Urothelium cell line (cell line): ENCODE measurements around the gene AGXT2.
"Not testable (repeated sequence)": the region's sequence is repeated elsewhere in the genome, so short reads cannot be mapped to it uniquely, and the experiment has no call there.

Source experiments
- DNase-seq: peaks from one replicate; pipeline ENCODE4 v3.0.0; 2011; ENCODE audit warnings: low spot score, mixed read lengths
- FAIRE-seq: peaks from 2 replicates; lab custom pipeline; 2011; peaks lifted over from hg19 to GRCh38; lab: Jason Lieb, UNC

Gene AGXT2

GRCh38 chr5:35056686-35057085, 8.9 kb upstream of the AGXT2 start:
- FAIRE-seq (no peak), DNase-seq (no peak)

- FAIRE-seq (no peak), DNase-seq (no peak)
These were observed 5.1 kb upstream of the AGXT2 start for GRCh38 chr5:35052838-35053237.

- no peak for FAIRE-seq
- no peak for DNase-seq
These were observed 2.9 kb upstream of the AGXT2 start for GRCh38 chr5:35050541-35051126.

GRCh38 chr5:35048910-35049309, 1.2 kb upstream of the AGXT2 start:
- DNase-seq (no peak), FAIRE-seq (no peak)

GRCh38 chr5:35046774-35047173, 975 bp downstream of the AGXT2 start:
- no peak for DNase-seq
- no peak for FAIRE-seq

DNA sequence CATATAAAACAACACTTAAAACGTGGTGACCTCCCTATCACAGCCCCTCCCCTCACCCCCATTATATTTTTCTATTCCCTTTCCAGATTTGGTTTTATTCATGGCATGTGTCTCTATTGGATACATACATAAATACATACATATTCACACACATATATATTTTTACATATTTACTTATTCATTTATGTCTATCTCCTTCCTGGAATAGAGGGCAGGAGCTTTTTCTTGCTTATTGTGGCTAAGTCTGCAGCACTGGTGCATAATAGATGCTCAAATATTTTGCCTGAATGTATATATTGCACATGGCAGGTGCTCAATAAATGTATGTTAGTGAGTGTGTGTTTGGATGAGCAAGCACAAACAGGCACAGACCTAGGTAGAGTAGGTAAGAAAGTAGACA, 2.5 kb downstream of the AGXT2 start:
- no peak for FAIRE-seq
- no peak for DNase-seq

DNA sequence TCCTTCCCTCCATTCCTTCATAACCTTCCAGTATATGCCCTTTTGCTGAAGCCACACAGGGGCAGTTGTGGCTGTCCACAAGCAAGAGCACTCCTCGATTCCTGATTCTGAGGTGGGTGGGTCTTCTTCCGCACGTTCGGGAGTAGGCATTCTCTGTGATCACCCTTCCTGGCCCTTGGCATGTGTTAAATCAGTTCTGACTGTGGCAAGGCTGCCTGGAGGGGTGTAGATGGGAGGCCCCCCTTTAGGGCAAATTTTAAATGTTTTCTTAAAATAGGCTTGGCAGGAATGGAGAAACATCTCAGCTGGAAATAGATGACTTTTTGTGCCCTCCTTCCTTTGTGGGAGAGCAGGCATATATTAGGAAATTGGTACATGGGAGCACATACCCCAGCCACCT, 3.1 kb downstream of the AGXT2 start:
- DNase-seq (no peak), FAIRE-seq (no peak)

DNA sequence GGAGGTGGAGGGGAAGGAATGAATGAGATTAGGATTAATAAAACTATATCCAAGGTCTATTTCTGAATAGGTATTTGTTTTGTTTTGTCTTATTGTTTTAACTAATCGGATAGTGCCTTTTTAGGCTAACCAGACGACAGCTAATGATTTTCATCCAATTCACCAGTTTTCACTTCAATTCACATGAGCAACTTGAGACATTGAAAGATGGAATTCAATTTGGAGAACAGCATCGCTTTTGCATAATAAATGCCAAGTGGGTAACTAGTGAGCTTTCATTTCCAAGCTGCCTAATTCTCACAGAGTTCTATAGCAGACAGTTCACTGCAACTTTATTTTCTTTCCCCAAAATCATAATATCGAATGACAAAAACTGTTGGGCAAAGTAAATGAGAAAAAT, 5.0 kb downstream of the AGXT2 start:
- DNase-seq (no peak), FAIRE-seq (no peak)

GRCh38 chr5:35041261-35041660, 6.5 kb downstream of the AGXT2 start:
- FAIRE-seq (no peak), DNase-seq (no peak)

DNA sequence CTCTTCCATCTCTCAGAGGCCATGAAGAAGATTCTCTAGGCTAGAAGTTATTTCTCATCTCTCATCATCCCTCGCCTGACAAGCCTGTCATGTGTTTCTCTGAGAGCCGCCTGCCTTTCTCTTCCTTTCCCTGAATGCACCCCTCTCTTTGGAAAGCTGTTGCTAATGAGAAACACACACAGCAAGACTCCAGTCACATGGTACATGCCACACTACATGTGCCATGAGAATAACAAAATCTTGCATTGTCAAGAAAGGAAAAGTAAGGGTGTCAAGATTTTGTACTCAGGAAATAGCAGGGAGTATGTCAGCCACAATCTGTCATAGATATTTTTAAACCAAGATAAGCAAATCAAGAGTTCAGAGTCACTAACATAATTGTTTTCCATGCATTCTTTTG, 8.9 kb downstream of the AGXT2 start:
- FAIRE-seq = no peak
- DNase-seq = no peak

- no peak for DNase-seq
These were observed 11.2 kb downstream of the AGXT2 start for GRCh38 chr5:35036536-35036935.

DNA sequence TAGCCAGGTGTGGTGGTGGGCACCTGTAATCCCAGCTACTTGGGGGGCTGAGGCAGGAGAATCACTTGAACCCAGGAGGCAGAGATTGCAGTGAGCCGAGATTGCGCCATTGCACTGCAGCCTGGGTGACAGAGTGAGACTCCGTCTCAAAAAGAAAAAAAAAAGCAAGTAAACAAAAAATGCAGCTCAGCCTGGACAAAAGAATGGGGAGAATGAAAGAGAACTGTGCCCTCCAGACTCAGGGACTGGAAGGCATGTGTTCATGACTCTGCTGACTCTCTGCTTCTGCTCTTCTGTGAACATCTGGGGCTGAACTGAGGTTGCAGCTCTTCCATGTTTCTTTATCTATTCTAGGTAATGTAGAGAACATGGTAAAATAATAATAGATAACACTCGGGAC, 11.8 kb downstream of the AGXT2 start:
- FAIRE-seq, DNase-seq: not testable (repeated sequence)

More at GRCh38 chr5:35036536-35036935, 11.2 kb downstream of the AGXT2 start:
- FAIRE-seq = no peak

DNA sequence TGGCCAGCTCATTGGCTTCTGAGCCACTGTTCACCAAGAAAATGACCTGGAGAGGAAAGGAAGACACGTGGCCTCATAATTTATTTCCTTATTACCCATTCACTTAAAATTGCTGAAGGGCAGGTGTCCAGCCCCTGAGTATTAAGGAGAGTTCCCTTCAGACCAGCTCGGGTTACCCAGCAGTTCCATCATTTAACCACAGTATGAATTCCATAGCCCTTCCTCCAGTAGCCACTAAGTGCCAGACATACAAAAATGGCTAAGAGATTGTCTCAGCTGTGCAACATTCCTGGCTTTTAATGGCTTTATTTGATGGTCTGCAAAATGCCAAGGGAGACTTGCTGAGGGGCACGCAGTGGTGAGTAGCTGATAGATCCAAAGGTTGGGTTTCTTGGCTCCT, 12.5 kb downstream of the AGXT2 start:
- FAIRE-seq = no peak
- DNase-seq = no peak

DNA sequence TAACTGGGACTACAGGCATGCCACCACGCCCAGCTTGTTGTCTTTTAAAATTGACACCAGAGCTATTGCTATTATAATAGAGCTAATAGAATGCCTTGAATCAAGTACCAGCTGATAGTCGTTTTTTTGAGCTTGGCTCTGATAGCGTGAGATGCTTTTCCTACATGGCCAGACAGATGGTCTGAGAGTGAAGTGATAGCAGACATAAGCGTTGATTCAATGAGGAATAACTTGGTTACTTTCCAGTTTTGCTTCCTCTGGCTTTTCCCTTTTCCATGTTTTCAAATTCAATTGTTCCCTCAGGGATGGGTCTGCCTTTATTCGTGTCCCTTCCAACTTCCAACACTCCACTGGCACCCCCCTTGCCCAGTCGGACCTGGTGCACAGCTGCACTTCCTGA, 15.4 kb downstream of the AGXT2 start:
- FAIRE-seq = no peak
- no peak for DNase-seq

DNA sequence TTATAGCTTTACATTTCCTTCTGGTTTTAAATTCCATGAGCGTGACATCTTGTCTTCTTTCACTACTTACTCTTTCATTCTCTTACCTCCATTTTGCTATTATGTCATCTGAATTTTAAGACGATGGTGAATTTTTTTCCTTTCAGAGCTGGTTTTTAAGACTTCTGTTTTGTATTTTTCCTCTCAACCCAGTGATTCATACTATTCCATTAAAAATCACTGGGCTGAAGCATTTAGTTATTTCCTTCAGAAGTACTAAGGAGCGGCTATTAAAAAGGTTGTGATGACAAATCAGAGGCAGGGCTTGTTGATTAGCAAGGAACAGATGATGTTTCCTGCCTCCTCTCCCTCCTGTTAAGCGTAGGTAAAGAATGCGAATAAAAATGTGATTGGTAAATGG, 16.5 kb downstream of the AGXT2 start:
- DNase-seq (peak; percentile 33), FAIRE-seq (no peak)

- DNase-seq (no peak), FAIRE-seq (no peak)
These were observed 17.2 kb downstream of the AGXT2 start for GRCh38 chr5:35030426-35031100.

GRCh38 chr5:35029333-35029732, 18.4 kb downstream of the AGXT2 start:
- DNase-seq = peak; percentile 52
- FAIRE-seq = peak; percentile 53

DNA sequence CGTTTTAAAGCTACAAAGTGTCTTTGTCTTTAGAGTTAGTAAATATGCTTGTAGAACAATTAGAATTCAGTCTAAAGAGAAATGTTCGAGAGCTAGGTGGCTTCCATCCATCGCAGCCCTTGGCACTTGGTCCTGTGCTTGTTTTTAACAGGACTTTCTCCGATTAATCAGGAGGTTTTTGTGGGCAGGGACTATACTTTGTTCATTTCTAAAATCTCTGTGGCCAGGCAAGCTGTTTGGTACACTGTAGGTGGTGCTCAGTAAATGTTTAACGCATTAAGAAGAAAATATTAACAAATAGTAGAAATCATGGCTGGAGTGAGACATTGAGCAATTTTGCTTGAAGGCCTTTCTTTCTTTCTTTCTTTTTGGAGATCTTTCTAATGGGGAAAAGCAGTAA, 20.8 kb downstream of the AGXT2 start:
- DNase-seq = no peak
- FAIRE-seq = no peak

DNA sequence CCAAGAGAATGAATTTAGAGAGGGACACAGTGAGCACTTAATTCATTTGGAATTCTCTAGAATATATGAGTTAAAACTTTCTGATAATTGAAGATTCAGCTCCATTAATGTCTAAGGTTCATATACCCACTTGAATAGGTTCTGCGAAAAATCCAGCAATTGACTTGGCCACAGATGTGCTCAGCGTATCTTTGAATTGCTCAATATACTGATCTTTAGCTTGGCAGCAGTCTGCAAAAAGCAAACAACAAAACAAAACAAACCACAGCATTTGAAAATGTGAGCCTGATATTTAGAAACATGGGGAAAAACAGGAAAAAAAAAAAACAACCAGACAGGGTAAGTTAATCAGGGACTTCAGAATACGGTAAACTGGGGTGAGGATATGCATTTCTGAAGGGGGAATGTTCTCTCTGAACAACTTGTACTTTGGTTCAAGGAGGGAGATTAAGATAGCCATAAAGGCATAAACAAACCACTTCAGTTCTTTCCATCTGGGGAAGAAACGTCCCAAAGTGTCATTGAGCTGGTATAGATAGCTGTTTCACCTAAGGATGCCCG, 21.4 kb downstream of the AGXT2 start:
- FAIRE-seq (no peak), DNase-seq (no peak)

DNA sequence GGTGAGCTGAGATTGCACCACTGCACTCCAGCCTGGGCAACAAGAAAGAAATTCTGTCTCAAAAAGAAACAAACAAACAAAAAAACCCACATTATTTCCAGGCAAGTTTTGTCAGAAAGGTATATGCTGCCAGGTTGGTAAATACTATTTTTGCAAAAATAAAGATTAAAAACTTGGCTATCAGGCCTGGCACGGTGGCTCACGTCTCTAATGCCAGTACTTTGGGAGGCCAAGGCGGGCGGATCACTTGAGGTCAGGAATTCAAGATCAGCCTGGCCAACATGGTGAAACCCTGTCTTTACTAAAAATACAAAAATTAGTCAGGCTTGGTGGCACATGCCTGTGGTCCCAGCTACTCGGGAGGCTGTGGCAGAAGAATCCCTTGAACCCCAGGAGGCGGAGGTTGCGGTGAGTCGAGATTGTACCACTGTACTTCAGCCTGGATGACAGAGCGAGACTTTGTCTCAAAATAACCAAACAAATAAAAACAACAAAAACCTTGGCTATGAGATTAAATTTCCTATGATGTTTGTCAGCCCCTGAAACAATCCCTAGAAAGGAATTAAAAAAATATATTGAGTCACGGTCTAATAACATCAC, 22.7 kb downstream of the AGXT2 start:
- no peak for DNase-seq
- FAIRE-seq = no peak

GRCh38 chr5:35023391-35024178, 24.2 kb downstream of the AGXT2 start:
- no peak for DNase-seq
- FAIRE-seq = no peak
